Kidney glomerular epithelial cell (primary cell): ENCODE data around the gene CCDC92B.
"Not testable (repeated sequence)": the region's sequence is repeated elsewhere in the genome, so short reads cannot be mapped to it uniquely, and the experiment has no call there.

Experiments
- DNase-seq: peaks from one replicate; lab custom pipeline; 2025; lab: John Stamatoyannopoulos, UW

The CCDC92B gene

DNA sequence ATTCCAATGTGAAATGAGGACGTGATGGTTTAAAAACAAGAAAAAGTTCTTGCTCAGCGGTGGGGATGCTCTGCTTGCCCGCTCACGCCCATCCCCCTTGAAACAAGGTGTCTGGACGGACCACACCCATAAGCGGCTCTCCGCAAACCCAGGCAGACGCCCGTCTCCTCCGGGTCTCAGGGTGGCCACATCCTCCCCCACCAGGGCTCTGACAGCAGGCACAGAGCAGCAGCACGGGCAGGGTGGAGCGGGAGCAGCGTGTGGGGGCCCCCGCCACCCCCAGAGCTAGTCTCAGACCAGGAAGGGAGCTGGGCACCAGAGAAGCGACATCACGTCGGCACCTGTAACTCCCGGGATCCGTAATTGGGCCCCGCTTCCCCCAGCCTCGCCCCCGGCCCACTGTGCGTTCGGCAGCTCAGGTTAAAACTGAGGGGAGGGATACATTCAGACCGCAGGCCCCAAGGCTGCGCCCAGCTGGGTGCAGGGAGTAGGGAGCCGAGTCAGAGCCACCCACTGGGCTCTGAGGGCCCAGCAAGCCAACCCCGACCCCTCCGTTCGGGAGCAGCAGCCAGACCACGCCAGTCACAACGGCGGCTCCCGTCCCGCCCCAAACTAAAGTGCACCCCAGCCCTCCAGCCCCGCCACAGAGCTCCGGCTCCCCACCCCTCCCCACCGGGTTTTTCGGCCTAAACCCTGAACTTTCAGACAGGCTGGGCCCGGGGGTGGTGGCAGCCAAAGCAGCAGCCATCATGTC lies 59.9 kb downstream of the CCDC92B start:
- DNase-seq = no peak

DNA sequence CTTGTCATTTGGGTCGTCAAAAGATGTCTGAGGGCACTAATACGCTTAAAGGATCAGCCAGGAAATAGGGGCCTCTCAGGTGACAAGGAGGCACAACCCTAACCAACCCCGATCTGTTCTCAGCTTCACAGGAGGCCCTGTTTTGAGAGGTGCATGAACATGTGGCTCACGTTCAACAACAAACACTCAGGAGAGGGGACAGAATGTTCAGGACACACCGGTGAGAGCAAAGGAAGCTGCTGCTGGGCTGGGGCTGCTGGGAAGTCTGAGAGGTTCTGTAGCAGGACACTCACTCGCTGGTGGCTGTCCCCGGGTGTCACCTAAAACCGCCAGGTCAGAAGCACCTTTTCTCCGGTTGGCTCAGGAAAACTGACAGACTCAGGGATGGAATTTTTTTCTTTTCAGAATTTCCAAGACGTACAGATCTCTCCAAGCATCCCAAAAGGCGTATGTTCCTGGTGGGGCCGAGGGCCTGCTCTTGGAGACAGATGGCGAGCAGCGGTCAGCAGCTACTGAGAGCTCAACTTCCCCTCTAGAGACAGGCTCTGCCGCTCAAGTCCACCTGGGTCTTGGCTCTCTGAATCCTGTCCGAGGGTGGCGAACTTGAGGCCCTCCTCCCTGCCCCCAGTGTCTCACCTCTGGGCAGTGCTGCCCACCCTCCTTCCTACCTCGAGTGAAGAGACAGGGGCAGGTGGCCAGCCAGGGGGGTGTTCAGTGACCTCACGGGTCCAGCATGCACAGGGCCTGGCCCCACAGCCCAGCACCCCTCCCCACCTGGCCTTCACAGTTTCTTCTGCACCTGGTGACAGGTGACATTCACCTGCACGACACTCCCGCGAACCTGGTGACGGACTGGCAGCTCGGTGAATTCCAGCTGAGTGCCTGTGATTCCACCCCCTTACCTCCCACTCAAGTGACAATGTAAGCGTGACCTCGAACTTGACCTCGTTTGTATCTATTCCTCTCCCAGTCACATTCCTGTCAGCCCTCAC lies 60.8 kb downstream of the CCDC92B start:
- DNase-seq = no peak

GRCh38 chr17:2687074-2687418 lies 62.4 kb downstream of the CCDC92B start:
- DNase-seq = no peak

- no peak for DNase-seq
Measured at GRCh38 chr17:2685696-2686095, 63.8 kb downstream of the CCDC92B start.

DNA sequence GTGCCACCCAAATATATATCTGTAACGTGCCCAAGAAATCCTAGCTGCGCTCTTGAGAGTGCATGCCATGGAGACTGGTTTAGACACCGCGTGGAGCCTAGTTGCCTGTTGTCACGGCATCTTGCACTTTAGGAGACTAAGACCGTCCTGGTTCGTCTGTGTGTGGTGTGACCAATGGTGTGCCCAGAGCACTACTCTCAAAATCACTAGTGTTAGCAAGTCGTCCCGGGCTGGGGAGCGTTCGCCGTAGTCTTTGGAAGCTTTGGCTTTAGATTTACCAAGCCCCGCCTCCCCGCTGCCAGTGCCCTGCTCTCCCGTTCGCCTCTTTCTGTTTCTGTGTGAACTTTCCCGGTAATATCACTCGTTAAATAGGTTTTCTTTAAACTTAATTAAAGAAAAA lies 64.9 kb downstream of the CCDC92B start:
- DNase-seq = no peak

- DNase-seq = no peak
Measured at GRCh38 chr17:2683912-2684311, 65.5 kb downstream of the CCDC92B start.

- no peak for DNase-seq
Measured at GRCh38 chr17:2682176-2682938, 67.1 kb downstream of the CCDC92B start.

DNA sequence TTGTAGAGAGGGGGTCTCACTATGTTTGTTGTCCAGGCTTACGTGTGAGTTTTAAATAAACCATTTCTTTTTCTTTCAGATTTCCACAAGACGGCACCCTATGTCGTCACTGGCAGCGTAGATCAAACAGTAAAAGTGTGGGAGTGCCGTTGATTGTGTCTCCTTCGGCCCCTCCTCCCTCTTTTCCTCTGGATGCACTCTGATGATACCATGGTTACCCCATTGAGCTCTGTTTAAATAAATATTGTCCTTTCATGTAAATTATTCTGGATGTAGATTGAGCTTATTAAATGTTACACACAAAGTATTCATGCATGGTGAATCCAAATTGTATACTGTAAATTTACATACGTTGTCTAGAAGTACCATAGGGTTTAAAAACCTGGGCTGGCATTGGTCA lies 67.8 kb downstream of the CCDC92B start:
- DNase-seq = no peak

GRCh38 chr17:2680961-2681360 lies 68.5 kb downstream of the CCDC92B start:
- DNase-seq = no peak

- DNase-seq = not testable (repeated sequence)
Measured at GRCh38 chr17:2679247-2679646, 70.2 kb downstream of the CCDC92B start.
